Measurements from ENCODE around the gene PSMG4.

The PSMG4 gene

GRCh38 chr6:3308106-3308505 is 49.4 kb downstream of the PSMG4 start:
- Histone ChIP-seq H4K91ac (ENCODE audit: low read depth, low read length) (no peak overlapping the region), H4K8ac (ENCODE audit: low read depth, low read length) (no peak overlapping the region), H3K4me1 (ENCODE audit: control insufficient read depth in 1 of 2, insufficient read depth in 2 of 2, low read length in 2 of 2) (no peaks in the 10 kb centered on the region), H4K12ac (ENCODE audit: low read depth, low read length) (no peak overlapping the region), H3K9ac (ENCODE audit: low read length) (no peak overlapping the region), H3K23ac (ENCODE audit: low read length) (no peak overlapping the region), H3K14ac (ENCODE audit: low read length) (no peak overlapping the region), H3K4me3 (ENCODE audit: low read depth, low read length) (no peak overlapping the region), H3K27me3 (ENCODE audit: insufficient read depth, low read length) (no peaks in the 10 kb centered on the region), H2BK5ac (ENCODE audit: low read depth, low read length, poor library complexity) (no peak overlapping the region), H3K9me3 (ENCODE audit: insufficient read depth, low read depth, low read length) (no peaks in the 10 kb centered on the region), H3K79me1 (ENCODE audit: low read length) (no peaks in the 10 kb centered on the region), H3K4ac (ENCODE audit: low read depth, low read length) (no peak overlapping the region), H3K4me2 (ENCODE audit: low read length) (no peak overlapping the region), H2BK12ac (ENCODE audit: low read length) (no peak overlapping the region), H3K18ac (ENCODE audit: low read length) (no peak overlapping the region), H3K79me2 (ENCODE audit: control insufficient read depth, insufficient read depth, low read length, poor library complexity) (no peaks in the 10 kb centered on the region), H2AK5ac (ENCODE audit: low read length) (no peak overlapping the region), H2BK120ac (ENCODE audit: insufficient read depth, low read length, poor library complexity) (no peak overlapping the region), H3K36me3 (ENCODE audit: control insufficient read depth in 1 of 2, insufficient read depth in 2 of 2, low read length in 2 of 2) (peaks cover 11 to 12% of the 10 kb centered on the region in 2 experiments), H3K27ac (ENCODE audit: low read depth, low read length) (no peak overlapping the region), H2AFZ (ENCODE audit: insufficient read depth, low read length, poor library complexity) (no peak overlapping the region)
- no peak for DNase-seq
- no CpG with 5 or more reads among the region's 10 CpGs for WGBS (ENCODE audit: extremely low coverage, insufficient coverage, insufficient read length)

- Histone ChIP-seq H3K4me3 (ENCODE audit: low read depth, low read length) (no peak overlapping the region), H4K91ac (ENCODE audit: low read depth, low read length) (no peak overlapping the region), H3K23ac (ENCODE audit: low read length) (no peak overlapping the region), H2BK5ac (ENCODE audit: low read depth, low read length, poor library complexity) (no peak overlapping the region), H3K4me2 (ENCODE audit: low read length) (no peak overlapping the region), H3K36me3 (ENCODE audit: control insufficient read depth in 1 of 2, insufficient read depth in 2 of 2, low read length in 2 of 2) (peaks cover 11 to 12% of the 10 kb centered on the region in 2 experiments), H2BK12ac (ENCODE audit: low read length) (no peak overlapping the region), H3K27ac (ENCODE audit: low read depth, low read length) (no peak overlapping the region), H4K8ac (ENCODE audit: low read depth, low read length) (no peak overlapping the region), H3K4me1 (ENCODE audit: control insufficient read depth in 1 of 2, insufficient read depth in 2 of 2, low read length in 2 of 2) (no peaks in the 10 kb centered on the region), H3K79me1 (ENCODE audit: low read length) (no peaks in the 10 kb centered on the region), H3K27me3 (ENCODE audit: insufficient read depth, low read length) (no peaks in the 10 kb centered on the region), H4K12ac (ENCODE audit: low read depth, low read length) (no peak overlapping the region), H3K9ac (ENCODE audit: low read length) (no peak overlapping the region), H3K9me3 (ENCODE audit: insufficient read depth, low read depth, low read length) (no peaks in the 10 kb centered on the region), H2AK5ac (ENCODE audit: low read length) (no peak overlapping the region), H3K4ac (ENCODE audit: low read depth, low read length) (no peak overlapping the region), H2AFZ (ENCODE audit: insufficient read depth, low read length, poor library complexity) (no peak overlapping the region), H2BK120ac (ENCODE audit: insufficient read depth, low read length, poor library complexity) (no peak overlapping the region), H3K79me2 (ENCODE audit: control insufficient read depth, insufficient read depth, low read length, poor library complexity) (no peaks in the 10 kb centered on the region), H3K14ac (ENCODE audit: low read length) (no peak overlapping the region), H3K18ac (ENCODE audit: low read length) (no peak overlapping the region)
- DNase-seq: no peak
- WGBS (ENCODE audit: extremely low coverage, insufficient coverage, insufficient read length): no CpG with 5 or more reads among the region's 11 CpGs
These were observed 50.8 kb downstream of the PSMG4 start for GRCh38 chr6:3309391-3310050.

- DNase-seq: no peak
- no CpG with 5 or more reads among the region's 6 CpGs for WGBS (ENCODE audit: extremely low coverage, insufficient coverage, insufficient read length)
- H3K4me3 ChIP-seq (ENCODE audit: low read depth, low read length): no peak overlapping the region
- no peak overlapping the region for H3K4ac ChIP-seq (ENCODE audit: low read depth, low read length)
- no peak overlapping the region for H2BK5ac ChIP-seq (ENCODE audit: low read depth, low read length, poor library complexity)
- H3K4me1 ChIP-seq (ENCODE audit: control insufficient read depth in 1 of 2, insufficient read depth in 2 of 2, low read length in 2 of 2): no peaks in the 10 kb centered on the region
- H3K27ac ChIP-seq (ENCODE audit: low read depth, low read length): no peak overlapping the region
- no peaks in the 10 kb centered on the region for H3K79me2 ChIP-seq (ENCODE audit: control insufficient read depth, insufficient read depth, low read length, poor library complexity)
- no peak overlapping the region for H3K14ac ChIP-seq (ENCODE audit: low read length)
- no peaks in the 10 kb centered on the region for H3K79me1 ChIP-seq (ENCODE audit: low read length)
- H3K9ac ChIP-seq (ENCODE audit: low read length): no peak overlapping the region
- no peak overlapping the region for H4K12ac ChIP-seq (ENCODE audit: low read depth, low read length)
- peaks cover 11 to 13% of the 10 kb centered on the region in 2 experiments for H3K36me3 ChIP-seq (ENCODE audit: control insufficient read depth in 1 of 2, insufficient read depth in 2 of 2, low read length in 2 of 2)
- no peaks in the 10 kb centered on the region for H3K9me3 ChIP-seq (ENCODE audit: insufficient read depth, low read depth, low read length)
- H3K18ac ChIP-seq (ENCODE audit: low read length): no peak overlapping the region
- H2BK12ac ChIP-seq (ENCODE audit: low read length): no peak overlapping the region
- no peak overlapping the region for H2BK120ac ChIP-seq (ENCODE audit: insufficient read depth, low read length, poor library complexity)
- no peak overlapping the region for H3K23ac ChIP-seq (ENCODE audit: low read length)
- no peak overlapping the region for H4K8ac ChIP-seq (ENCODE audit: low read depth, low read length)
- H3K4me2 ChIP-seq (ENCODE audit: low read length): no peak overlapping the region
- no peak overlapping the region for H2AK5ac ChIP-seq (ENCODE audit: low read length)
- H3K27me3 ChIP-seq (ENCODE audit: insufficient read depth, low read length): no peaks in the 10 kb centered on the region
- H2AFZ ChIP-seq (ENCODE audit: insufficient read depth, low read length, poor library complexity): no peak overlapping the region
- H4K91ac ChIP-seq (ENCODE audit: low read depth, low read length): no peak overlapping the region
These were observed 51.3 kb downstream of the PSMG4 start for GRCh38 chr6:3310051-3310448.

DNA sequence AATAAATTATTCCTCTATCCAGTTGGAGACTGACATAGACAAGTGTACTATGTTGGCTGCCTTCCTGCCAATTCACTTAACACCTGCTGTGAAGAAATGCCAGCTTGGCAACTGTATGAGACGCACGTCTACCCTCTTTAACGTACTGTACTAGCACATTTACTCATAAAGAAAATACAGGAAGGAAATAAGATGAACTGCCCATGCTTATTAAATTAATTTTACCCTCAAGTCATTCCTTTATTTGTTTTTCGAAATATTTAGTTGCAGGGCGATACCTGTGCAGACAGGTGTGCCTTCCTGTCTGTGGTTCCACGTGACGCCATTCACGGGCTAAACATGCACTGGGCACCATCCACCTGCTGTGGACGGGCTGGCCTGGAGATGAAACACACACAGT is 52.0 kb downstream of the PSMG4 start:
- Histone ChIP-seq H3K14ac (ENCODE audit: low read length) (no peak overlapping the region), H3K27me3 (ENCODE audit: insufficient read depth, low read length) (no peaks in the 10 kb centered on the region), H4K12ac (ENCODE audit: low read depth, low read length) (no peak overlapping the region), H3K4me1 (ENCODE audit: control insufficient read depth in 1 of 2, insufficient read depth in 2 of 2, low read length in 2 of 2) (no peaks in the 10 kb centered on the region), H3K4me2 (ENCODE audit: low read length) (no peak overlapping the region), H2AK5ac (ENCODE audit: low read length) (no peak overlapping the region), H3K9me3 (ENCODE audit: insufficient read depth, low read depth, low read length) (no peaks in the 10 kb centered on the region), H4K91ac (ENCODE audit: low read depth, low read length) (no peak overlapping the region), H2AFZ (ENCODE audit: insufficient read depth, low read length, poor library complexity) (no peak overlapping the region), H3K79me1 (ENCODE audit: low read length) (no peaks in the 10 kb centered on the region), H4K8ac (ENCODE audit: low read depth, low read length) (no peak overlapping the region), H3K79me2 (ENCODE audit: control insufficient read depth, insufficient read depth, low read length, poor library complexity) (no peaks in the 10 kb centered on the region), H3K36me3 (ENCODE audit: control insufficient read depth in 1 of 2, insufficient read depth in 2 of 2, low read length in 2 of 2) (peaks cover 9 to 14% of the 10 kb centered on the region in 2 experiments), H2BK120ac (ENCODE audit: insufficient read depth, low read length, poor library complexity) (no peak overlapping the region), H2BK12ac (ENCODE audit: low read length) (no peak overlapping the region), H3K23ac (ENCODE audit: low read length) (no peak overlapping the region), H2BK5ac (ENCODE audit: low read depth, low read length, poor library complexity) (no peak overlapping the region), H3K4me3 (ENCODE audit: low read depth, low read length) (no peak overlapping the region), H3K4ac (ENCODE audit: low read depth, low read length) (no peak overlapping the region), H3K18ac (ENCODE audit: low read length) (no peak overlapping the region), H3K9ac (ENCODE audit: low read length) (no peak overlapping the region), H3K27ac (ENCODE audit: low read depth, low read length) (no peak overlapping the region)
- no CpG with 5 or more reads among the region's 9 CpGs for WGBS (ENCODE audit: extremely low coverage, insufficient coverage, insufficient read length)
- DNase-seq: no peak
